SK-N-SH (cell line): Measurements from ENCODE around the gene RCOR1. TPM values are rescaled to one million over a fixed set of nuclear protein-coding genes. Genes with fewer than 3 reads are reported as not detected.
"Not testable (repeated sequence)": the region's sequence is repeated elsewhere in the genome, so short reads cannot be mapped to it uniquely, and the experiment has no call there.

Source experiments
- CTCF ChIA-PET: fragments of 300-600, 350-600 bp; formaldehyde crosslinking; extraction: SDS; loops from one replicate; lab custom pipeline; 2021; lab: Yijun Ruan, JAX
- POLR2A ChIA-PET: fragments of 350-600 bp; sonication (Branson Sonifier 250); formaldehyde crosslinking; extraction: SDS; loops from one replicate; lab custom pipeline; 2020; ENCODE audit warnings: antibody characterized with exemption, inconsistent platforms; lab: Yijun Ruan, JAX
- DNase-seq: peaks from one replicate; pipeline ENCODE4 v3.0.0; 2012
- H2AFZ ChIP-seq: fragments of 200-600 bp; sonication (generic); 2 replicates; pipeline ENCODE4 v1.8.1; 2016; ENCODE audit warnings: antibody characterized with exemption, mild to moderate bottlenecking, low read depth
- H3F3A ChIP-seq: fragments of 200-600 bp; sonication (generic); replicated peaks from 2 replicates; pipeline ENCODE3; 2016; ENCODE audit warnings: antibody characterized with exemption, mild to moderate bottlenecking; ENCODE audit not compliant: insufficient read depth
- H3K27ac ChIP-seq, 2 experiments: fragments of 200-500 bp in 1 of 2; fragments of 200-600 bp in 1 of 2; sonication (Bioruptor generic) in 1 of 2; sonication (generic), shearing (Covaris generic) in 1 of 2; 2 replicates each; pipeline versions ENCODE4 v1.5.1 to v1.6.1; 2014 to 2016; ENCODE audit warnings: low read depth in 2 of 2, inconsistent platforms in 1 of 2, low read length in 1 of 2, mild to moderate bottlenecking in 1 of 2, mixed read lengths in 1 of 2
- H3K27me3 ChIP-seq: fragments of 200-600 bp; sonication (generic), shearing (Covaris generic); 2 replicates; pipeline ENCODE4 v1.6.1; 2016; ENCODE audit warnings: mixed run types; ENCODE audit not compliant: insufficient read depth
- H3K36me3 ChIP-seq, 2 experiments: fragments of 200-500 bp in 1 of 2; fragments of 200-600 bp in 1 of 2; sonication (Bioruptor generic) in 1 of 2; sonication (generic) in 1 of 2; replicated peaks in 1 of 2; 2 replicates each; pipeline versions ENCODE3 to v1.5.1; 2014 to 2016; ENCODE audit warnings: low read length in 1 of 2, mild to moderate bottlenecking in 1 of 2; ENCODE audit not compliant: insufficient read depth in 2 of 2, control insufficient read depth in 1 of 2
- H3K4me1 ChIP-seq, 2 experiments: fragments of 200-500 bp in 1 of 2; fragments of 200-600 bp in 1 of 2; sonication (Bioruptor generic) in 1 of 2; sonication (generic), shearing (Covaris generic) in 1 of 2; 2 replicates each; pipeline versions ENCODE4 v1.5.1 to v1.6.1; 2014 to 2016; ENCODE audit warnings: low read depth in 1 of 2, low read length in 1 of 2, mixed run types in 1 of 2; ENCODE audit not compliant: insufficient read depth in 2 of 2, control insufficient read depth in 1 of 2
- H3K4me2 ChIP-seq: fragments of 200-600 bp; sonication (generic), shearing (Covaris generic); 2 replicates; pipeline ENCODE4 v1.6.1; 2017; ENCODE audit warnings: mixed run types
- H3K4me3 ChIP-seq, 2 experiments: fragments of 200-500 bp in 1 of 2; fragments of 200-600 bp in 1 of 2; sonication (Bioruptor generic) in 1 of 2; sonication (generic), shearing (Covaris generic) in 1 of 2; 2 replicates each; pipeline versions ENCODE4 v1.5.1 to v1.8.1; 2014 to 2016; ENCODE audit warnings: low read depth in 2 of 2, inconsistent platforms in 1 of 2, low read length in 1 of 2, mild to moderate bottlenecking in 1 of 2, mixed read lengths in 1 of 2, moderate library complexity in 1 of 2
- H3K79me2 ChIP-seq: fragments of 200-600 bp; sonication (generic); 2 replicates; pipeline ENCODE4 v1.8.1; 2017; ENCODE audit warnings: mild to moderate bottlenecking; ENCODE audit not compliant: insufficient read depth
- H3K9ac ChIP-seq: fragments of 200-600 bp; sonication (generic); 2 replicates; pipeline ENCODE4 v1.6.1; 2017; ENCODE audit warnings: mixed run types
- H3K9me2 ChIP-seq: fragments of 200-600 bp; sonication (generic); 2 replicates; pipeline ENCODE4 v1.6.1; 2017; ENCODE audit warnings: mixed run types
- H3K9me3 ChIP-seq: fragments of 200-600 bp; sonication (generic); 2 replicates; pipeline ENCODE4 v1.6.1; 2017; ENCODE audit warnings: mixed run types, mild to moderate bottlenecking, moderate library complexity
- H4K20me1 ChIP-seq: fragments of 200-600 bp; sonication (generic); 2 replicates; pipeline ENCODE4 v1.6.1; 2017; ENCODE audit warnings: mild to moderate bottlenecking, mixed run types; ENCODE audit not compliant: insufficient read depth
- CTCF ChIP-seq: fragments of 200-600 bp; sonication (generic); IDR thresholded peaks from 2 replicates; pipeline ENCODE4 v1.6.1; 2017; ENCODE audit warnings: antibody characterized with exemption, mild to moderate bottlenecking, moderate library complexity
- ELF1 ChIP-seq: IDR thresholded peaks from 2 replicates; pipeline ENCODE4 v1.4.0; 2012
- EP300 ChIP-seq, 2 experiments: IDR thresholded peaks; 2 replicates each; pipeline versions ENCODE4 v1.4.0 to v1.6.1; 2012; ENCODE audit warnings: borderline replicate concordance in 1 of 2, low read depth in 1 of 2, low read length in 1 of 2
- EZH2phosphoT487 ChIP-seq: fragments of 200-600 bp; sonication (generic); IDR thresholded peaks from 2 replicates; pipeline ENCODE4 v1.6.1; 2017; ENCODE audit warnings: low read depth, mixed run types, mild to moderate bottlenecking, antibody characterized with exemption, moderate library complexity, borderline replicate concordance
- FOXJ3 ChIP-seq: sonication (generic); formaldehyde crosslinking; IDR thresholded peaks from 2 replicates; pipeline ENCODE4 v1.5.1; 2020; ENCODE audit warnings: mild to moderate bottlenecking, missing genetic modification reagents
- GABPA ChIP-seq: IDR thresholded peaks from 2 replicates; pipeline ENCODE4 v1.4.0; 2012; ENCODE audit warnings: low read depth, mild to moderate bottlenecking
- IRF3 ChIP-seq: fragments of 150-350 bp; IDR thresholded peaks from 2 replicates; pipeline ENCODE4 v1.6.1; 2016; ENCODE audit warnings: mild to moderate bottlenecking, low read depth, low read length
- NFIC ChIP-seq: IDR thresholded peaks from 2 replicates; pipeline ENCODE4 v1.4.0; 2012; ENCODE audit warnings: borderline replicate concordance
- PBX3 ChIP-seq: IDR thresholded peaks from 2 replicates; pipeline ENCODE4; 2012
- POLR2AphosphoS5 ChIP-seq: IDR thresholded peaks from 2 replicates; pipeline ENCODE4 v1.6.1; 2012; ENCODE audit warnings: low read depth, low read length
- RXRA ChIP-seq: IDR thresholded peaks from 2 replicates; pipeline ENCODE4 v1.4.0; 2012; ENCODE audit warnings: low read depth, mild to moderate bottlenecking, borderline replicate concordance
- SIN3A ChIP-seq: IDR thresholded peaks from 2 replicates; pipeline ENCODE4 v1.6.1; 2012; ENCODE audit warnings: low read depth, mild to moderate bottlenecking, low read length, moderate library complexity, borderline replicate concordance
- TAF1 ChIP-seq: IDR thresholded peaks from 2 replicates; pipeline ENCODE4 v1.6.1; 2012; ENCODE audit warnings: low read depth, mild to moderate bottlenecking, low read length, moderate library complexity, borderline replicate concordance
- WGBS: methylation state at CpG from one replicate; pipeline ENCODE4 v1.1.6; 2017; ENCODE audit warnings: low lambda C conversion rate; 5-methylcytosine and 5-hydroxymethylcytosine counted together
- polyA plus RNA-seq, 3 experiments: library from polyadenylated mRNA; depleted of rRNA; stranded (reverse); fragments of >200 nt; gene quantifications; 2 replicates each; pipeline ENCODE4 v1.2.3, GENCODE V29; 2012

Gene RCOR1
- polyA plus RNA-seq, 1 of the 3 experiments (the other 2 are of a cell fraction): 8.5 TPM

GRCh38 chr14:102764220-102764671 is 171.8 kb downstream of the RCOR1 start:
- ChIA-PET CTCF (interaction anchor here (5.2 kb wide), 1 partner anchor 9 kb away, joined by 27 read pairs; no protein-coding TSS in a partner anchor), POLR2A (no interaction called here)

GRCh38 chr14:102765770-102766169 is 173.3 kb downstream of the RCOR1 start:
- H3K27me3 ChIP-seq, H3K9me2 ChIP-seq, H3K4me3 ChIP-seq, H3F3A ChIP-seq, H3K4me1 ChIP-seq, DNase-seq, H3K27ac ChIP-seq, H3K9me3 ChIP-seq, H3K4me2 ChIP-seq, H4K20me1 ChIP-seq, POLR2A ChIA-PET, H3K9ac ChIP-seq, H3K36me3 ChIP-seq, H3K79me2 ChIP-seq, H2AFZ ChIP-seq: not testable (repeated sequence)
- 73% methylated on average over 7 of the region's 8 CpGs for WGBS
- CTCF ChIA-PET: interaction anchor here (5.2 kb wide), 1 partner anchor 8 kb away, joined by 27 read pairs; no protein-coding TSS in a partner anchor

More at GRCh38 chr14:102764220-102764671, 171.8 kb downstream of the RCOR1 start:
- 74% methylated on average over 9 of the region's 11 CpGs for WGBS
- Histone ChIP-seq H3K9ac (no peak overlapping the region), H3K27me3 (no peaks in the 10 kb centered on the region), H3K79me2 (no peaks in the 10 kb centered on the region), H3K9me3 (no peaks in the 10 kb centered on the region), H3K9me2 (no peaks in the 10 kb centered on the region), H3K4me1 (no peaks in the 10 kb centered on the region; a peak in 1 of 4 replicates), H3F3A (no peaks in the 10 kb centered on the region), H3K36me3 (no peaks in the 10 kb centered on the region), H3K27ac (no peak overlapping the region), H3K4me3 (no peak overlapping the region), H2AFZ (no peak overlapping the region), H4K20me1 (no peaks in the 10 kb centered on the region), H3K4me2 (no peak overlapping the region)
- DNase-seq: no peak
- TF ChIP-seq POLR2AphosphoS5 (no peak), NFIC (no peak), TAF1 (no peak), SIN3A (no peak), EP300 (IDR thresholded peaks at IDR 0.05; ENCODE audit: borderline replicate concordance in 1 of 2, low read depth in 1 of 2, low read length in 1 of 2) (no peak), EZH2phosphoT487 (no peak), CTCF (no peak), RXRA (no peak), IRF3 (no peak), FOXJ3 (CRISPR knock-in tag) (no peak), PBX3 (no peak), ELF1 (no peak), GABPA (no peak)
- TF ChIP-seq, all 33 proteins: peak for 0
